ENCODE data around the gene CORO7.

CORO7 gene

GRCh38 chr16:4384509-4384942 is 31.9 kb downstream of the CORO7 start:
- DNase-seq (ENCODE audit: low spot score): peak; percentile 66

GRCh38 chr16:4383591-4384444 is 32.6 kb downstream of the CORO7 start:
- no peak for DNase-seq (ENCODE audit: low spot score)

- DNase-seq (ENCODE audit: low spot score): no peak
Measured at GRCh38 chr16:4382795-4383357, 33.5 kb downstream of the CORO7 start.

GRCh38 chr16:4381935-4382794 is 34.2 kb downstream of the CORO7 start:
- no peak for DNase-seq (ENCODE audit: low spot score)

- DNase-seq (ENCODE audit: low spot score): no peak
Measured at GRCh38 chr16:4381072-4381934, 35.1 kb downstream of the CORO7 start.

GRCh38 chr16:4380119-4381063 is 36.0 kb downstream of the CORO7 start:
- DNase-seq (ENCODE audit: low spot score): no peak

GRCh38 chr16:4378999-4379690 is 37.3 kb downstream of the CORO7 start:
- no peak for DNase-seq (ENCODE audit: low spot score)

- DNase-seq (ENCODE audit: low spot score): no peak
Measured at GRCh38 chr16:4378161-4378666, 38.2 kb downstream of the CORO7 start.

- DNase-seq (ENCODE audit: low spot score): peak; percentile 64
Measured at GRCh38 chr16:4377573-4378154, 38.7 kb downstream of the CORO7 start.

GRCh38 chr16:4376893-4377572 is 39.4 kb downstream of the CORO7 start:
- no peak for DNase-seq (ENCODE audit: low spot score)

GRCh38 chr16:4376126-4376892 is 40.1 kb downstream of the CORO7 start:
- DNase-seq (ENCODE audit: low spot score): no peak

- DNase-seq (ENCODE audit: low spot score): no peak
Measured at GRCh38 chr16:4375717-4376116, 40.7 kb downstream of the CORO7 start.

- DNase-seq (ENCODE audit: low spot score): no peak
Measured at GRCh38 chr16:4373909-4374742, 42.3 kb downstream of the CORO7 start.

- DNase-seq (ENCODE audit: low spot score): no peak
Measured at GRCh38 chr16:4373356-4373908, 43.0 kb downstream of the CORO7 start.

- no peak for DNase-seq (ENCODE audit: low spot score)
Measured at GRCh38 chr16:4372578-4373355, 43.6 kb downstream of the CORO7 start.

All from SW480 (cell line).